ENCODE results near the gene DCC.

DNA sequence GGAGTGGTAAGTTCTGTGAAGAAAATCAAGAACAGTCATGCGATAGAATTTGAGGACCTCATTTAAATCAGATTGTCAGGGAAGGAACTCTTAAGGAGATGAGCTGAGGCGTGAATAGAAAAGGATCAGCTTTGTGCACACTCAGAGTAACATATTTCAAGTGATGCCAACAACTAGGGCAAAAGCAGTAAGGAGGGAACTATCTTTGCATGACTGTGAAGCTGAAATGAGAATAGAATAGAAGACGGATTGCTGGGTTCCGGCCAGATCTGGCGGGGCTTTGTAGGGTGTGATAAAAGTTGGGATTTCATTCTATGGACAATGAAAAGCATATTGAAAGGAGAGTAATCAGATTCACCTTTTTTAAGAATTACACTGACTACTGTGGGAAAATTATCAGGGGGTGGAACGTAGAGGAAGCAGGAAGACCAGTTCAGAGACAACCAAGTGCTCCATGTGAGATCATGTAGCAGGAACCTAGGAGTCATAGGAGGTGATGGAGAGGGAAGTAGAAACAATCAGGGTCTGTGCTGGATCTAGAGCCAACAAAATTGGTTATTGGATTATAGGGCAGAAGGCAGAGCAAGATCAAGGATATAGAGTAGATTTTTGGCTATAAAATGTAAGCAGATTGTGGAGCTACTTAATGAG is 884.3 kb downstream of the DCC start:
- TF ChIP-seq, protein P1, sequence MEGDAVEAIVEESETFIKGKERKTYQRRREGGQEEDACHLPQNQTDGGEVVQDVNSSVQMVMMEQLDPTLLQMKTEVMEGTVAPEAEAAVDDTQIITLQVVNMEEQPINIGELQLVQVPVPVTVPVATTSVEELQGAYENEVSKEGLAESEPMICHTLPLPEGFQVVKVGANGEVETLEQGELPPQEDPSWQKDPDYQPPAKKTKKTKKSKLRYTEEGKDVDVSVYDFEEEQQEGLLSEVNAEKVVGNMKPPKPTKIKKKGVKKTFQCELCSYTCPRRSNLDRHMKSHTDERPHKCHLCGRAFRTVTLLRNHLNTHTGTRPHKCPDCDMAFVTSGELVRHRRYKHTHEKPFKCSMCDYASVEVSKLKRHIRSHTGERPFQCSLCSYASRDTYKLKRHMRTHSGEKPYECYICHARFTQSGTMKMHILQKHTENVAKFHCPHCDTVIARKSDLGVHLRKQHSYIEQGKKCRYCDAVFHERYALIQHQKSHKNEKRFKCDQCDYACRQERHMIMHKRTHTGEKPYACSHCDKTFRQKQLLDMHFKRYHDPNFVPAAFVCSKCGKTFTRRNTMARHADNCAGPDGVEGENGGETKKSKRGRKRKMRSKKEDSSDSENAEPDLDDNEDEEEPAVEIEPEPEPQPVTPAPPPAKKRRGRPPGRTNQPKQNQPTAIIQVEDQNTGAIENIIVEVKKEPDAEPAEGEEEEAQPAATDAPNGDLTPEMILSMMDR (optimal IDR thresholded peaks at IDR 0.05 in 1 of 3, IDR thresholded peaks at IDR 0.05 in 1 of 3, conservative IDR thresholded peaks at IDR 0.05 in 1 of 3; ENCODE audit: extremely low read depth in 1 of 3, insufficient read depth in 2 of 3, low read length in 3 of 3) = no peak
- no peak for TF ChIP-seq EZH2 (IDR thresholded peaks at IDR 0.05; ENCODE audit: low read length)

All from keratinocyte (primary cell).